ENCODE results near the gene LENEP. TPM values are rescaled to one million over a fixed set of nuclear protein-coding genes. Genes with fewer than 3 reads are reported as not detected.

LENEP gene
- total RNA-seq, 2 experiments from 2014 or later = not detected

DNA sequence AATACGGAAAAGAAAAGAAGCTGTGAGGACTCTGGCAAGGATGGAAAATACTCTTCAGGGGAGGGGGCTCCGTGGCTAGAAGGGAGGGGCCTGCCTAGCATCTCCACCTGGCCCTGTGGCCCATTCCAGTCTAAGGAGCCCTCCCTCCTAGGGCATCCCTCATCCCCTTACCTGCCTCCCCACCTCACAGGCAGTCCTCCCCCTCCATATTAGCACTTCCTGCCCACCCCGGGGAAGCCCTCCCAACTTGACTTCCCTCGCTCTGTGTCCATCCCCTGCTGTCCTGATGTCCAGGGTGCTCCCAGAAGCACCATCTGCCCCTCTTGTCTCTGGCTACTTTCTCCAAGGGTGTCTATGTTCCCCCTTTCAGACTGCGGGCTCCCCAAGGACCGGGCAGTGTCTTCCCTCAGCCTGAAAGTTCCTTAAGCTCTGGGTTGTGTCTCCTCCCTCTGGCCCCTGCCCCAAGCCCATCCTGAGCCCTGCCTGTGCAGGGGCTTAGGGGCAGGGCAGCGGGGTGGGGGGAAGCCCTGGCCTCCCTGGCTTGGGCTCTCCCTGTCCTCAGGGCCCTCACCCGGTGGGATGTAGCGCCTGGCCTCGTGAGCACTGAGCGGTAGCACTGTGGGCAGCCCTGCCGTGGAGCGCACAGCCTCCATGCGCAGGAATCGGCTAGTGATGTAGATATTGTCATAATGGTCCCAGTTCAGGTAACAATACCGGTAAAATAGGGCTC is 36.3 kb downstream of the LENEP start:
- POLR2A ChIA-PET = no interaction called here
- H3K27me3 ChIP-seq (ENCODE audit: control insufficient read depth in 1 of 2, insufficient read depth in 2 of 2, low read length in 2 of 2) = no peaks in the 10 kb centered on the region
- no peak overlapping the region for H3K27ac ChIP-seq (ENCODE audit: low read depth in 1 of 2, low read length in 2 of 2)
- ATAC-seq (ENCODE audit: poor library complexity) (no peak), DNase-seq (no peak)
- TF ChIP-seq, protein P1, sequence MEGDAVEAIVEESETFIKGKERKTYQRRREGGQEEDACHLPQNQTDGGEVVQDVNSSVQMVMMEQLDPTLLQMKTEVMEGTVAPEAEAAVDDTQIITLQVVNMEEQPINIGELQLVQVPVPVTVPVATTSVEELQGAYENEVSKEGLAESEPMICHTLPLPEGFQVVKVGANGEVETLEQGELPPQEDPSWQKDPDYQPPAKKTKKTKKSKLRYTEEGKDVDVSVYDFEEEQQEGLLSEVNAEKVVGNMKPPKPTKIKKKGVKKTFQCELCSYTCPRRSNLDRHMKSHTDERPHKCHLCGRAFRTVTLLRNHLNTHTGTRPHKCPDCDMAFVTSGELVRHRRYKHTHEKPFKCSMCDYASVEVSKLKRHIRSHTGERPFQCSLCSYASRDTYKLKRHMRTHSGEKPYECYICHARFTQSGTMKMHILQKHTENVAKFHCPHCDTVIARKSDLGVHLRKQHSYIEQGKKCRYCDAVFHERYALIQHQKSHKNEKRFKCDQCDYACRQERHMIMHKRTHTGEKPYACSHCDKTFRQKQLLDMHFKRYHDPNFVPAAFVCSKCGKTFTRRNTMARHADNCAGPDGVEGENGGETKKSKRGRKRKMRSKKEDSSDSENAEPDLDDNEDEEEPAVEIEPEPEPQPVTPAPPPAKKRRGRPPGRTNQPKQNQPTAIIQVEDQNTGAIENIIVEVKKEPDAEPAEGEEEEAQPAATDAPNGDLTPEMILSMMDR (IDR thresholded peaks at IDR 0.05) = no peak
- Mint-ChIP-seq H3K4me1 (ENCODE audit: low read depth) (no peaks in the 10 kb centered on the region), H3K27me3 (no peaks in the 10 kb centered on the region), H3K9me3 (no peaks in the 10 kb centered on the region), H3K27ac (no peak overlapping the region), H3K36me3 (ENCODE audit: low read depth) (no peaks in the 10 kb centered on the region), H3K4me3 (no peak overlapping the region)
- no peaks in the 10 kb centered on the region for H3K36me3 ChIP-seq (ENCODE audit: insufficient read depth, low read length)
- H3K9me3 ChIP-seq (ENCODE audit: control insufficient read depth in 1 of 2, insufficient read depth in 1 of 2, low read length in 2 of 2) = no peaks in the 10 kb centered on the region
- CTCF ChIA-PET = no interaction called here
- intact Hi-C loops (cut with DNase I, micrococcal nuclease) = loop anchor here in 1 of 2 experiments (10.0 kb wide), 2 partner anchors 125 to 365 kb away; no protein-coding TSS in a partner anchor
- no peak overlapping the region for H3K4me3 ChIP-seq (ENCODE audit: low read length)
- no peaks in the 10 kb centered on the region for H3K4me1 ChIP-seq (ENCODE audit: insufficient read depth, low read length)

DNA sequence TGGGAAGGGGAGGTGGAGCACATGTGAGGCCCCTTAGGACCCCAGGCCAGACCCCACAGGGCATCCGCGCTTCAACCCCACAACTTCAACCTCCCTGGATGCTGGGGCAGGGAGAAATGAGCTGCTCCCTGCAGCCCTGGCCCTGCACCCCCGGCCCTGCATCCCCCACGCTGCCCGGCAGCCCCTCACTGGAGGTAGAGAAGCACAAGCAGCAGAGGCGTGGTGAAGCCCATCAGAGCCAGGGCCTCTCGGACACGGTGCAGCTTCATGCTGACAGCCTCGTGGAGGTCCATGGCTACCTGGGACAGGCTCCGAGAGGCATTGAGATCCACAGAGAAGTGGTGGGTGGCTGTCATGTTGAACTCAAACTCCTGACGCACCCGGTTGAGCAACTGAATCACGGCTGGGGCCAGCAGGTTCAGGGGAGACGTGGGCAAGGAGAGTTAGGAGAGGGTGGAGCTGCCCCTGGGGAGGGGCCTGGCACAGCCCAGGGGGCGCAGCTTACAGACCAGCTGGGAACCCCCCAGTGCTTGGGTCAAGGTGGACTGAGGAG is 36.9 kb downstream of the LENEP start:
- DNase-seq (no peak), ATAC-seq (ENCODE audit: poor library complexity) (no peak)
- no peaks in the 10 kb centered on the region for H3K4me1 Mint-ChIP-seq (ENCODE audit: low read depth)
- H3K27ac Mint-ChIP-seq = no peak overlapping the region
- H3K27me3 ChIP-seq (ENCODE audit: control insufficient read depth in 1 of 2, insufficient read depth in 2 of 2, low read length in 2 of 2) = no peaks in the 10 kb centered on the region
- POLR2A ChIA-PET = no interaction called here
- H3K4me1 ChIP-seq (ENCODE audit: insufficient read depth, low read length) = no peaks in the 10 kb centered on the region
- H3K9me3 Mint-ChIP-seq = no peaks in the 10 kb centered on the region
- no peaks in the 10 kb centered on the region for H3K9me3 ChIP-seq (ENCODE audit: control insufficient read depth in 1 of 2, insufficient read depth in 1 of 2, low read length in 2 of 2)
- H3K4me3 ChIP-seq (ENCODE audit: low read length) = no peak overlapping the region
- H3K27me3 Mint-ChIP-seq = no peaks in the 10 kb centered on the region
- TF ChIP-seq, protein P1 (IDR thresholded peaks at IDR 0.05) = no peak
- H3K4me3 Mint-ChIP-seq = no peak overlapping the region
- no peak overlapping the region for H3K27ac ChIP-seq (ENCODE audit: low read depth in 1 of 2, low read length in 2 of 2)
- no peaks in the 10 kb centered on the region for H3K36me3 ChIP-seq (ENCODE audit: insufficient read depth, low read length)
- no peaks in the 10 kb centered on the region for H3K36me3 Mint-ChIP-seq (ENCODE audit: low read depth)
- intact Hi-C loops (cut with DNase I, micrococcal nuclease) = loop anchor here in 1 of 2 experiments (10.0 kb wide), 1 partner anchor 124 kb away; no protein-coding TSS in a partner anchor
- CTCF ChIA-PET = no interaction called here

DNA sequence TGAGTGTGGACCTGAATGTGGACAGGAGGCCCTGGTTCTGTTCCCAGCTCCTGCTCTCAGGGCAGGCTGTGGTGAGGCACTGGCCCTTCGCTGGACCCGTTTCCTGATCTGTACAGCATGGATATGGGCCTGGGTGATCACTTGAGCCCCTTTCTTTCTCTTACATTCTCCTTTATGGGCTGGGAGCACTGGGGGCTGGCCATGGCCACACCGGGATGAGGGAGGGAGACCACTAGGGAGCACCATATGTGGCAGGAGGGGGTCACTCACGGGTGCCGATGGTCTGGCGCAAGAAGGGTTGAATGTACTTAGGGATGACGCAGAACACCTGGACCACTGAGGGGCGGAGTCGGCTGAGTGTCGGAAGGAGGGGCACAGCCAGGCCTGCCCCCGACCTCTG is 37.5 kb downstream of the LENEP start:
- Mint-ChIP-seq H3K4me1 (ENCODE audit: low read depth) (no peaks in the 10 kb centered on the region), H3K36me3 (ENCODE audit: low read depth) (no peaks in the 10 kb centered on the region), H3K27me3 (no peaks in the 10 kb centered on the region), H3K9me3 (no peaks in the 10 kb centered on the region), H3K27ac (no peak overlapping the region), H3K4me3 (no peak overlapping the region)
- Histone ChIP-seq H3K9me3 (ENCODE audit: control insufficient read depth in 1 of 2, insufficient read depth in 1 of 2, low read length in 2 of 2) (no peaks in the 10 kb centered on the region), H3K36me3 (ENCODE audit: insufficient read depth, low read length) (no peaks in the 10 kb centered on the region), H3K4me1 (ENCODE audit: insufficient read depth, low read length) (no peaks in the 10 kb centered on the region), H3K4me3 (ENCODE audit: low read length) (no peak overlapping the region), H3K27me3 (ENCODE audit: control insufficient read depth in 1 of 2, insufficient read depth in 2 of 2, low read length in 2 of 2) (no peaks in the 10 kb centered on the region), H3K27ac (ENCODE audit: low read depth in 1 of 2, low read length in 2 of 2) (no peak overlapping the region)
- ChIA-PET POLR2A (no interaction called here), CTCF (no interaction called here)
- TF ChIP-seq, protein P1 (IDR thresholded peaks at IDR 0.05) = no peak
- ATAC-seq (ENCODE audit: poor library complexity) (no peak), DNase-seq (no peak)
- intact Hi-C loops (cut with DNase I, micrococcal nuclease) = loop anchor here in 1 of 2 experiments (10.0 kb wide), 1 partner anchor 124 kb away; no protein-coding TSS in a partner anchor

All from CD4-positive, alpha-beta T cell (primary cell).